ENCODE measurements around the gene ARHGEF9.
A peak's percentile ranks its signal among the peaks of the same experiment; 100 is the strongest.
"Not testable (repeated sequence)": the region's sequence is repeated elsewhere in the genome, so short reads cannot be mapped to it uniquely, and the experiment has no call there.

Gene ARHGEF9

DNA sequence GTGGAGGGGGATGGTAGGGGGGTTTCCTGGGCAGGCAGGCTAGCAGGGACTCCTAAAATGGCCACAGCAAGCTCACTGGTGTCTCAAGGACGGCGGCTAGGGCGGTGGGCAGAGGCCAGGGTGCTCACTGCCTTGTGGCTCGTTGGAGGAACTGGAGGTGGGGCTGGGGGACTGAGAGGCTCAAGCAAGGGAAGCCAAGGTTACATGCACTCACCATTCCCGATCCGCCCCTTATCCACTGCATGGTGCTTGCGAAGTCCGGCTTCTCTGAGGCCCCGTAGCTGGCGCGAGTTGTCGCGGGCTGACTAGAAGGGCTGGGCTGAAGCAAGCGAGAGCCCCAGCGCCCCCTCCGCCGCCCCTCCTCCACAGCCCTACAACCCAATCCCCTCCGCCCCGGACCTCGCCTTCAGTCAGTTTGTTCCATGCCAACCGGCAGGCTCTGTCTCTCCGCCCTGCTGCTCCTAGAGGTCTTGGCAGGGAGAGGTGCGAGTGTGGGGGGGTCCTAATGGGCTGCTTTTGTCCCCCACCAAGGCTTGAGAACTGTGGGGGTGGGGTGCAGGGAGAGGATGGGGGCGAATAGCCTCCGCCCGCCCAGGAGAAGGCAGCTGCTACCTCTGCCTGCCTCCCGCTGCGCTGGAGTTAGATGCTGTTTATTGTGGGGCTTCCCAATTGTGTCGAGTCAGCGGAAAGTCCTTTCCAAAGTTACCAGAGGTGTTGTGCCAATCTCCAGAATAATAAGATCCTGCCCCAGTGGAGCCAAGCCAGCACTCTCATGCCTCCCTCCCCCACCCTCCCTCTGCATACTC is at the start of gene ARHGEF9:
Gene ARHGEF9 (minus strand): TSS at position 313 of the 806 bp plus-strand sequence. CDS start 69 bp downstream, at position 244.
- no peaks in the 10 kb centered on the region for H3K4me1 ChIP-seq (ENCODE audit: control insufficient read depth in 1 of 2, insufficient read depth in 2 of 2, low read length in 2 of 2)
- peak within 1 kb of the TSS; percentile 57 to 66 for H3K4me3 ChIP-seq (ENCODE audit: low read depth in 1 of 2, low read length in 2 of 2)
- no peaks in the 10 kb centered on the region for H3K36me3 ChIP-seq (ENCODE audit: control insufficient read depth in 1 of 2, insufficient read depth in 2 of 2, low read length in 2 of 2)
- H3K27me3 ChIP-seq (ENCODE audit: low read depth, low read length): no peaks in the 10 kb centered on the region
- H3K9me3 ChIP-seq (ENCODE audit: control insufficient read depth in 1 of 2, low read length in 2 of 2): no peaks in the 10 kb centered on the region
- peak within 1 kb of the TSS; percentile 31 for H3K27ac ChIP-seq (ENCODE audit: low read length)

DNA sequence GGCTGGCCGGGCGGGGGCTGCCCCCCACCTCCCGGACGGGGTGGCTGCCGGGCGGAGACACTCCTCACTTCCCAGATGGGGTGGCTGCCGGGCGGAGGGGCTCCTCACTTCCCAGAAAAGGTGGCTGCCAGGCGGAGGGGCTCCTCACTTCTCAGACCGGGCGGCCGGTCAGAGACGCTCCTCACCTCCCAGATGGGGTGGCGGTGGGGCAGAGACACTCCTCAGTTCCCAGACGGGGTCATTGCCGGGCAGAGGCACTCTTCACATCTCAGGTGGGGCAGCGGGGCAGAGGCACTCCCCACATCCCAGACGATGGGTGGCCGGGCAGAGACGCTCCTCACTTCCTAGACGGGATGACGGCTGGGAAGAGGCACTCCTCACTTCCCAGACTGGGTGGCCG is 40.4 kb upstream of the ARHGEF9 start:
- H3K9me3 ChIP-seq (ENCODE audit: control insufficient read depth in 1 of 2, low read length in 2 of 2); H3K27ac ChIP-seq (ENCODE audit: low read length); H3K36me3 ChIP-seq (ENCODE audit: control insufficient read depth in 1 of 2, insufficient read depth in 2 of 2, low read length in 2 of 2); H3K27me3 ChIP-seq (ENCODE audit: low read depth, low read length); H3K4me3 ChIP-seq (ENCODE audit: low read depth in 1 of 2, low read length in 2 of 2); H3K4me1 ChIP-seq (ENCODE audit: control insufficient read depth in 1 of 2, insufficient read depth in 2 of 2, low read length in 2 of 2): not testable (repeated sequence)

DNA sequence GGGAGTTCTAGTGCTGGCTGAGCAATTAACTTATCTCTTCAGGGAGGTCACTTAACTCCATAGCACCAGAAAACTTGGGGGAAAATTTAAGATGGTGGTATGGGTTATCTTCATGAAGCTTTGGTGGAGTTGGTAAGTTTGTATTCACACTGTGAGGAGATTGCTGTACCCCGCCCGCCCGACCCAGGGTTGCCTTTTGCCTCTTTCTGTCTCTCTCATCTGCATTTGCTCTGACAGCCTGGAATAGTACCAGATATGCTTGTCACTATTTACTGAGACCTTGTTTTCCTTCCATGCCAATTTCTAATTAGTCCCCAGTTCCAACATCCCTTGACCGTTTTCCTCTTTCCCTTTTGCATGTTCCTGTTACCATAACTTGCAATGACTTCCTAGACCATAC is 33.1 kb upstream of the ARHGEF9 start:
- H3K36me3 ChIP-seq (ENCODE audit: control insufficient read depth in 1 of 2, insufficient read depth in 2 of 2, low read length in 2 of 2): no peaks in the 10 kb centered on the region
- H3K9me3 ChIP-seq (ENCODE audit: control insufficient read depth in 1 of 2, low read length in 2 of 2): no peaks in the 10 kb centered on the region
- H3K27ac ChIP-seq (ENCODE audit: low read length): no peak overlapping the region
- no peaks in the 10 kb centered on the region for H3K4me1 ChIP-seq (ENCODE audit: control insufficient read depth in 1 of 2, insufficient read depth in 2 of 2, low read length in 2 of 2)
- no peak overlapping the region for H3K4me3 ChIP-seq (ENCODE audit: low read depth in 1 of 2, low read length in 2 of 2)
- no peaks in the 10 kb centered on the region for H3K27me3 ChIP-seq (ENCODE audit: low read depth, low read length)

DNA sequence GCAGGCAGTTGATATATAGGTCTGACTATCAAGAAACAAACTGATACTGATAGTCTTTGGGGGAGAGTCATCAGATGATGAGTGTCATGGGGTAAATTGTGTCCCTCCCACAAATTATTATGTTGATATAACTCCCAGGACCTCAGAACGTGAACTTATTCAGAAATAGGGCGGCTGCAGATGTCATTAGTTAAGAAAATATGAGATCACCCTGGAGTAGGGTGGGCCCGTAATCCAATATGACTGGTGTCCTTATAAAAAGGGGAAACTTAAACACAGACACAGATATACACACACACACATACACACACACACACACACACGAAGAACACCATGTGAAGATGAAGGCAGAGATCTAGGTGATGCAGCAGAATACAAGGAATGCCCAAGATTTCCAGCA is 32.7 kb upstream of the ARHGEF9 start:
- H3K4me1 ChIP-seq (ENCODE audit: control insufficient read depth in 1 of 2, insufficient read depth in 2 of 2, low read length in 2 of 2): no peaks in the 10 kb centered on the region
- no peak overlapping the region for H3K4me3 ChIP-seq (ENCODE audit: low read depth in 1 of 2, low read length in 2 of 2)
- H3K36me3 ChIP-seq (ENCODE audit: control insufficient read depth in 1 of 2, insufficient read depth in 2 of 2, low read length in 2 of 2): no peaks in the 10 kb centered on the region
- H3K27ac ChIP-seq (ENCODE audit: low read length): no peak overlapping the region
- H3K27me3 ChIP-seq (ENCODE audit: low read depth, low read length): no peaks in the 10 kb centered on the region
- H3K9me3 ChIP-seq (ENCODE audit: control insufficient read depth in 1 of 2, low read length in 2 of 2): no peaks in the 10 kb centered on the region

DNA sequence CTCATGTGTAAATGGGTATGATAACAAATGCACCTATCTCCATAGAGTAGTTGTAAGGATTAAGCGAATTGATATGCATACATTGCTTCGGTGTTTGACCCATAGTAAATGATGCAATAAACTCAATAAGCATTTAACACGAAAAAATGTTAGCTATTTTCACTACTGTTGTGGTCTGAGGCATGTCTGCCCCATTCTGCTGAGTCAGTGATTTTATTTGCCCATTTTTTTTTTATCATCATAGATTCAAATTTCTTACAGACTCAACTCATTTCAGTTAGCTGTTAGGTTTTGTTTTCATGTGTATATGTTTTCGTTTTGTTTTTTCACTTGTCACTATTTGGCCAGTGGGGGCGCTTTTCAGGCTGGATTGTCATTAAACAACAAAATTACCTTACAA is 27.8 kb upstream of the ARHGEF9 start:
- Histone ChIP-seq H3K36me3 (ENCODE audit: control insufficient read depth in 1 of 2, insufficient read depth in 2 of 2, low read length in 2 of 2) (no peaks in the 10 kb centered on the region), H3K27ac (ENCODE audit: low read length) (no peak overlapping the region), H3K4me3 (ENCODE audit: low read depth in 1 of 2, low read length in 2 of 2) (no peak overlapping the region), H3K4me1 (ENCODE audit: control insufficient read depth in 1 of 2, insufficient read depth in 2 of 2, low read length in 2 of 2) (no peaks in the 10 kb centered on the region), H3K27me3 (ENCODE audit: low read depth, low read length) (no peaks in the 10 kb centered on the region), H3K9me3 (ENCODE audit: control insufficient read depth in 1 of 2, low read length in 2 of 2) (no peaks in the 10 kb centered on the region)

DNA sequence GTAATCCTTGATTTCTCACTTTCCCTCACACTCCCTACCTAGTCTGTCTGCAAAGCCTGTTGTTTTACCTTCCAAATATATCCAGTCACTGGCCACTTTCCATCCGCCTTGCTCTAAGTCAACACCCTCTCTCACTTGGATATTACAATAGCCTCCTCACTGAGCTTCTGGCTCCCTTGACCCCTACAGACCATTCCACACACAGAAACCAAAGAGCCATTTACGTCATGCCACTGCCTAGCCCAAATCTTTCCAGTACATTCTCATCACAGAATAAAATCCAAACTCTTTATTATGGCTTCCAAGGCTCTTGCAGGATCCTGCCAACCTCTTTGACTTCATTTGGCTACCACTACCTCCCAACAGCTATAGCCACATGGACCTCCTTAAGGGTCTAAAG is 25.7 kb upstream of the ARHGEF9 start:
- no peaks in the 10 kb centered on the region for H3K9me3 ChIP-seq (ENCODE audit: control insufficient read depth in 1 of 2, low read length in 2 of 2)

DNA sequence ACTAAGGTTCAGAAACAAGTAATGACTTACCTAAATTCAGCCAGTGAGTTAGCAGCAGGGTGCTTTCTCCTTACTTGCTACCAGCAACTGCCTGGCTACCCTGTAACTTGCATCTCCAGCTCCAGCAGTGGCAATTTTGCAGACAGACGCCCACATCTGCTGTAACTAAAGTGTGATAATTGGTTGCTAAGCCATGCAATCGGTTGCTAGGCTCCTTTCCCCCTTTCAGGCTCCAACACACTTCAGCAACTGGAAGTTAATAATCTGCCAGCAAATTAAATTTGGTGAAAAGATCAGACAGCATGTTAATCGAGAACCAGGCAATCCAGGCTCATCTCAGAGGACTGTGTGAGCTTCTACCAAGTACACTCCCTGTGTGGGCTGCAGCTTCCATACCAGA is 24.2 kb upstream of the ARHGEF9 start:
- H3K9me3 ChIP-seq (ENCODE audit: control insufficient read depth in 1 of 2, low read length in 2 of 2): no peaks in the 10 kb centered on the region
- no peaks in the 10 kb centered on the region for H3K4me1 ChIP-seq (ENCODE audit: control insufficient read depth in 1 of 2, insufficient read depth in 2 of 2, low read length in 2 of 2)
- H3K36me3 ChIP-seq (ENCODE audit: control insufficient read depth in 1 of 2, insufficient read depth in 2 of 2, low read length in 2 of 2): no peaks in the 10 kb centered on the region
- H3K27ac ChIP-seq (ENCODE audit: low read length): no peak overlapping the region
- no peak overlapping the region for H3K4me3 ChIP-seq (ENCODE audit: low read depth in 1 of 2, low read length in 2 of 2)
- H3K27me3 ChIP-seq (ENCODE audit: low read depth, low read length): no peaks in the 10 kb centered on the region

More for the DNA sequence above, 25.7 kb upstream of the ARHGEF9 start:
- Histone ChIP-seq H3K36me3 (ENCODE audit: control insufficient read depth in 1 of 2, insufficient read depth in 2 of 2, low read length in 2 of 2) (no peaks in the 10 kb centered on the region), H3K27ac (ENCODE audit: low read length) (no peak overlapping the region), H3K4me1 (ENCODE audit: control insufficient read depth in 1 of 2, insufficient read depth in 2 of 2, low read length in 2 of 2) (no peaks in the 10 kb centered on the region), H3K4me3 (ENCODE audit: low read depth in 1 of 2, low read length in 2 of 2) (no peak overlapping the region), H3K27me3 (ENCODE audit: low read depth, low read length) (no peaks in the 10 kb centered on the region)

DNA sequence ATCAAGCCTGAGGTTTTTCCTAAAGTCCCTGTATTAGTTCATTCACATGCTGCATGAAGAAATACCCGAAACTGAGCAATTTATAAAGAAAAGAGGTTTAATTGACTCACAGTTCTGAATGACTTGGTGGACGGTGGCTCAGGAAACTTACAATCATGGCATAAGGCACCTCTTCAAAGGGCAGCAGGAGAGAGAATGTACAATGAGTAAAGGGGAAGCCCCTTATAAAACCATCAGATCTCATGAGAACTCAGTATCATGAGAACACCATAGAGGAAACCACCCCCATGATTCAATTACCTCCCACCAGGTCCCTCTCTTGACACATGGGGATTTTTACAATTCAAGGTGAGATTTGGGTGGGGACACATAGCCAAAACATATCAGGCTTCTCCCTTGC is 10.4 kb upstream of the ARHGEF9 start:
- H3K4me3 ChIP-seq (ENCODE audit: low read depth in 1 of 2, low read length in 2 of 2); H3K36me3 ChIP-seq (ENCODE audit: control insufficient read depth in 1 of 2, insufficient read depth in 2 of 2, low read length in 2 of 2); H3K27me3 ChIP-seq (ENCODE audit: low read depth, low read length); H3K4me1 ChIP-seq (ENCODE audit: control insufficient read depth in 1 of 2, insufficient read depth in 2 of 2, low read length in 2 of 2); H3K27ac ChIP-seq (ENCODE audit: low read length); H3K9me3 ChIP-seq (ENCODE audit: control insufficient read depth in 1 of 2, low read length in 2 of 2): not testable (repeated sequence)

DNA sequence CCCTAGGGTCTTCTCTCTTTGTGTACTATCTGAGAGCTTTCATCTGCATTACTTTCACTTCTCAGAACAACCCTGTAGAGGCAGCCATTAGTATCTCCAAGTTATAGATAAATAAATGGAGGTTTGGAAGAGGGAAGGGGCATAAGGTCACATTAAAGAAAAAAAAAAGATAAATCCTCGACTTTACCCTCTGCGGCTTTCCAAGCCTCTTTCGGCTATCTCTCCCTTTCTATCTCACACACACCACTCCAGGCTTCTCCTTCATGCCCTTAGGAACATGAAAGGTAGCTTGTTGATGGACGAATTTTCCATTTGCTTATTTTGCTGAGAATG is 660 bp upstream of the ARHGEF9 start:
- Histone ChIP-seq H3K4me1 (ENCODE audit: control insufficient read depth in 1 of 2, insufficient read depth in 2 of 2, low read length in 2 of 2) (no peaks in the 10 kb centered on the region), H3K27me3 (ENCODE audit: low read depth, low read length) (no peaks in the 10 kb centered on the region), H3K27ac (ENCODE audit: low read length) (no peak overlapping the region)

DNA sequence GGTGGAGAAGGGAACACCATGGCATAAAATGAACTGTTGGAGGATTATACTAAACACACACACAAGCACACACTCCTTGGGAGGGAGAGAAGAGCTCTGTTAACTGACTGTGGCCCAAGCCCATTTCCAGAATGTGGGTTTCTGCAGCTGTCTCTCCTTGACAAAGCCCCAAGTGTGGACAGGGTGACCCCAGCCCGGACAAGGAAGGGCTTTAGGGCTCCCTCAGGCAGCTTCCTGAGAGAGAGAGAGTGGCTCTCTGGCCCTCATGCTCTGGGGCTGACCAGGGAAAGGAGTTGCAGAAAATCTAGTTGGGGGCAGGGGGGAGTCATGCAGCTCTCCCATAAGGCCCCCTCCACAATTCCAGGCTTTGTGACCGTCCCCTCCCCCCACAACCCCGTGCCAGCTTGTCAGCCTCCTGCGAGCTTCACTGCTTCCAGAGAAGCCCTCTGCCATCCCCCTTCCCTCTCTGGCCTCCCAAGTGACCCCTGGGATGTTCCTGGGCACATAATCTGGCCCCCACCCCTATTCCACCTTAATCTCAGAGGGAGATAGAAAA is 590 bp downstream of the ARHGEF9 start:
- Histone ChIP-seq H3K27ac (ENCODE audit: low read length) (peak overlapping the region; percentile 31), H3K27me3 (ENCODE audit: low read depth, low read length) (no peaks in the 10 kb centered on the region), H3K9me3 (ENCODE audit: control insufficient read depth in 1 of 2, low read length in 2 of 2) (no peaks in the 10 kb centered on the region), H3K36me3 (ENCODE audit: control insufficient read depth in 1 of 2, insufficient read depth in 2 of 2, low read length in 2 of 2) (no peaks in the 10 kb centered on the region), H3K4me1 (ENCODE audit: control insufficient read depth in 1 of 2, insufficient read depth in 2 of 2, low read length in 2 of 2) (no peaks in the 10 kb centered on the region), H3K4me3 (ENCODE audit: low read depth in 1 of 2, low read length in 2 of 2) (peak overlapping the region; percentile 57 to 66)

More for the DNA sequence above, 660 bp upstream of the ARHGEF9 start:
- Histone ChIP-seq H3K36me3 (ENCODE audit: control insufficient read depth in 1 of 2, insufficient read depth in 2 of 2, low read length in 2 of 2) (no peaks in the 10 kb centered on the region), H3K9me3 (ENCODE audit: control insufficient read depth in 1 of 2, low read length in 2 of 2) (no peaks in the 10 kb centered on the region), H3K4me3 (ENCODE audit: low read depth in 1 of 2, low read length in 2 of 2) (peak overlapping the region; percentile 57 to 66)

DNA sequence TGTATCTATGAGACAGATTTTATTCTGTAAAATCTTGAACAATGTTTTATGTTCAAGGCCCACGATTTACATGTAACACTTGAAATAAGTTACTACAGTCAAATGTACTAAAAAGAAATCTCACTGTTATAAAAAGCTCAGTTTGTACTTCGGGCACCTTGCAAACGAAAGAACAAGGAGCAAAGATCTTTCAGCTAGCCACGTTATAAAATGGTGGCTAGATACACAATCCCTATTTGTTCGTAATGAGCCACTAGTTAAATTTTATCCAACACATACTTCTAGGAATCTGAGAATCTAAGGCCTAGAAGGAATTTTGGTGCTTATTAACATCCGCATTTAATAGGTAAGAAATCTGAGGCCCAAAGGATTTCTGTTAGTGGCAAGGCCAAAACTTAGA is 2.5 kb downstream of the ARHGEF9 start:
- Histone ChIP-seq H3K4me1 (ENCODE audit: control insufficient read depth in 1 of 2, insufficient read depth in 2 of 2, low read length in 2 of 2) (no peaks in the 10 kb centered on the region), H3K27ac (ENCODE audit: low read length) (no peak overlapping the region), H3K36me3 (ENCODE audit: control insufficient read depth in 1 of 2, insufficient read depth in 2 of 2, low read length in 2 of 2) (no peaks in the 10 kb centered on the region), H3K4me3 (ENCODE audit: low read depth in 1 of 2, low read length in 2 of 2) (no peak overlapping the region), H3K27me3 (ENCODE audit: low read depth, low read length) (no peaks in the 10 kb centered on the region), H3K9me3 (ENCODE audit: control insufficient read depth in 1 of 2, low read length in 2 of 2) (no peaks in the 10 kb centered on the region)

DNA sequence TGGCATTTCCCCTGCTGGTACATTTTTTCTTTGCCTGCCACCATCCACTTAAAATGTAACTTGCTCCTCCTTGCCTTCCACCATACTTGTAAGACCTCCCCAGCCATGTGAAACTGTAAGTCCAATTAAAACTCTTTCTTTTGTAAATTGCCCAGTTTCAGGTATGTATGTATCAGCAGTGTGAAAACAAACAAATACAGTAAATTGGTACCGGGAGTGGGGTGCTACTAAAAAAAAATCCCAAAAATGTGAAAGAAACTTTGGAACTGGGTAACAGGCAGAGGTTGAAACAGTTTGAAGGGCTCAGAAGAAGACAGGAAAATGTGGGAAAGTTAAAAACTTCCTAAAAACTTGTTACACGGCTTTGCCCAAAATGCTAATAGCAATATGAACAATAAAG is 16.3 kb downstream of the ARHGEF9 start:
- H3K36me3 ChIP-seq (ENCODE audit: control insufficient read depth in 1 of 2, insufficient read depth in 2 of 2, low read length in 2 of 2): no peaks in the 10 kb centered on the region
- no peaks in the 10 kb centered on the region for H3K9me3 ChIP-seq (ENCODE audit: control insufficient read depth in 1 of 2, low read length in 2 of 2)
- no peak overlapping the region for H3K27ac ChIP-seq (ENCODE audit: low read length)
- no peak overlapping the region for H3K4me3 ChIP-seq (ENCODE audit: low read depth in 1 of 2, low read length in 2 of 2)
- H3K4me1 ChIP-seq (ENCODE audit: control insufficient read depth in 1 of 2, insufficient read depth in 2 of 2, low read length in 2 of 2): no peaks in the 10 kb centered on the region
- no peaks in the 10 kb centered on the region for H3K27me3 ChIP-seq (ENCODE audit: low read depth, low read length)

All from muscle layer of duodenum (tissue), 2 donors.